H9 (cell line): ENCODE results near the gene S100G. TPM values are rescaled to one million over a fixed set of nuclear protein-coding genes. Genes with fewer than 3 reads are reported as not detected.

Experiments
- DNase-seq: peaks from one replicate; pipeline ENCODE4 v3.0.0-alpha.2; 2017
- H2AFZ ChIP-seq: one replicate; pipeline ENCODE4 v1.6.1; 2013; ENCODE audit warnings: mild to moderate bottlenecking, low read length, control low read depth, moderate library complexity
- H2AK5ac ChIP-seq: 2 replicates; pipeline ENCODE4 v1.6.1; 2013; ENCODE audit warnings: low read length, control low read depth, mixed read lengths; ENCODE audit not compliant: insufficient read length
- H2BK120ac ChIP-seq: one replicate; pipeline ENCODE4 v1.6.1; 2013; ENCODE audit warnings: low read depth, mild to moderate bottlenecking, low read length, control low read depth, inconsistent platforms; ENCODE audit not compliant: poor library complexity, severe bottlenecking
- H2BK12ac ChIP-seq: 2 replicates; pipeline ENCODE4 v1.6.1; 2013; ENCODE audit warnings: low read length, control low read depth, mixed read lengths, low read depth; ENCODE audit not compliant: insufficient read length
- H2BK15ac ChIP-seq: 2 replicates; pipeline ENCODE4 v1.6.1; 2013; ENCODE audit warnings: low read depth, low read length, control low read depth
- H2BK20ac ChIP-seq: one replicate; pipeline ENCODE4 v1.6.1; 2013; ENCODE audit warnings: low read depth, mild to moderate bottlenecking, low read length, control low read depth, inconsistent platforms; ENCODE audit not compliant: poor library complexity, severe bottlenecking
- H2BK5ac ChIP-seq: 2 replicates; pipeline ENCODE4 v1.6.1; 2013; ENCODE audit warnings: low read length, control low read depth, mixed read lengths; ENCODE audit not compliant: insufficient read length
- H3K14ac ChIP-seq: 2 replicates; pipeline ENCODE4 v1.6.1; 2013; ENCODE audit warnings: low read length, control low read depth; ENCODE audit not compliant: insufficient read depth
- H3K18ac ChIP-seq: 2 replicates; pipeline ENCODE4 v1.6.1; 2013; ENCODE audit warnings: low read depth, mild to moderate bottlenecking, mixed read lengths, low read length, control low read depth; ENCODE audit not compliant: insufficient read length
- H3K23ac ChIP-seq: 2 replicates; pipeline ENCODE4 v1.6.1; 2013; ENCODE audit warnings: low read length, control low read depth, mixed read lengths, low read depth; ENCODE audit not compliant: insufficient read length
- H3K23me2 ChIP-seq: 2 replicates; pipeline ENCODE4 v1.6.1; 2013; ENCODE audit warnings: low read depth, mild to moderate bottlenecking, mixed read lengths, low read length, control low read depth; ENCODE audit not compliant: insufficient read length, poor library complexity, severe bottlenecking
- H3K27ac ChIP-seq: 2 replicates; pipeline ENCODE4 v1.5.1; 2013; ENCODE audit warnings: low read length, control low read depth, mixed read lengths, low read depth; ENCODE audit not compliant: insufficient read length
- H3K27me3 ChIP-seq: 2 replicates; pipeline ENCODE4 v1.6.1; 2013; ENCODE audit warnings: low read length, control low read depth, inconsistent platforms; ENCODE audit not compliant: insufficient read depth
- H3K4ac ChIP-seq: 2 replicates; pipeline ENCODE4 v1.6.1; 2013; ENCODE audit warnings: low read depth, mild to moderate bottlenecking, control low read depth, inconsistent platforms, low read length, moderate library complexity
- H3K4me1 ChIP-seq: 2 replicates; pipeline ENCODE4 v1.6.1; 2013; ENCODE audit warnings: low read length, control low read depth, inconsistent platforms; ENCODE audit not compliant: insufficient read depth
- H3K4me2 ChIP-seq: 2 replicates; pipeline ENCODE4 v1.6.1; 2013; ENCODE audit warnings: low read length, control low read depth, mixed read lengths; ENCODE audit not compliant: insufficient read length, insufficient read depth
- H3K56ac ChIP-seq: 2 replicates; pipeline ENCODE4 v1.6.1; 2013; ENCODE audit warnings: low read depth, mild to moderate bottlenecking, mixed read lengths, low read length, control low read depth; ENCODE audit not compliant: insufficient read length
- H3K79me1 ChIP-seq: 2 replicates; pipeline ENCODE4 v1.6.1; 2013; ENCODE audit warnings: low read depth, mild to moderate bottlenecking, moderate library complexity, low read length, control low read depth, inconsistent platforms; ENCODE audit not compliant: insufficient read depth, poor library complexity, severe bottlenecking
- H3K79me2 ChIP-seq: 2 replicates; pipeline ENCODE4 v1.6.1; 2013; ENCODE audit warnings: low read length, control low read depth, inconsistent platforms; ENCODE audit not compliant: insufficient read depth
- H3K9ac ChIP-seq: 2 replicates; pipeline ENCODE4 v1.6.1; 2013; ENCODE audit warnings: low read length, control low read depth, mixed read lengths; ENCODE audit not compliant: insufficient read length; ENCODE audit errors: extremely low read depth
- H3K9me3 ChIP-seq: one replicate; pipeline ENCODE4 v1.6.1; 2013; ENCODE audit warnings: low read depth, low read length, inconsistent platforms; ENCODE audit not compliant: control insufficient read depth
- H3T11ph ChIP-seq: one replicate; pipeline ENCODE4 v1.6.1; 2013; ENCODE audit warnings: mild to moderate bottlenecking, low read length, control low read depth, inconsistent platforms
- H4K20me1 ChIP-seq: one replicate; pipeline ENCODE4 v1.6.1; 2013; ENCODE audit not compliant: control insufficient read depth, insufficient read length, insufficient read depth
- H4K5ac ChIP-seq: 2 replicates; pipeline ENCODE4 v1.6.1; 2013; ENCODE audit warnings: low read depth, mild to moderate bottlenecking, mixed read lengths, low read length, control low read depth; ENCODE audit not compliant: insufficient read length
- H4K8ac ChIP-seq: replicated peaks from 2 replicates; pipeline ENCODE4 v1.6.1; 2013; ENCODE audit warnings: low read length, control low read depth, mixed read lengths, low read depth; ENCODE audit not compliant: insufficient read length
- H4K91ac ChIP-seq: 2 replicates; pipeline ENCODE4 v1.6.1; 2013; ENCODE audit warnings: low read depth, mild to moderate bottlenecking, moderate library complexity, mixed read lengths, low read length, control low read depth; ENCODE audit not compliant: insufficient read length
- H3K27ac Mint-ChIP-seq, 3 experiments: 2 replicates in 2 of 3; 3 replicates in 1 of 3; pipeline ENCODE4 v1.8.0; 2020 to 2021; ENCODE audit warnings: mixed read lengths in 3 of 3, mild to moderate bottlenecking in 1 of 3, moderate library complexity in 1 of 3
- H3K27me3 Mint-ChIP-seq: 2 replicates; pipeline ENCODE4 v1.8.0; 2021; ENCODE audit warnings: low read depth, mild to moderate bottlenecking, moderate library complexity, mixed read lengths
- H3K36me3 Mint-ChIP-seq, 3 experiments: 2 replicates in 2 of 3; 3 replicates in 1 of 3; pipeline ENCODE4 v1.8.0; 2020 to 2021; ENCODE audit warnings: low read depth in 3 of 3, mixed read lengths in 3 of 3; ENCODE audit not compliant: insufficient read depth in 1 of 3
- H3K4me1 Mint-ChIP-seq, 2 experiments: 2 replicates each; pipeline ENCODE4 v1.8.0; 2020; ENCODE audit warnings: mixed read lengths in 2 of 2
- H3K4me3 Mint-ChIP-seq, 2 experiments: 2 replicates in 1 of 2; 3 replicates in 1 of 2; pipeline ENCODE4 v1.8.0; 2020 to 2021; ENCODE audit warnings: mild to moderate bottlenecking in 2 of 2, mixed read lengths in 2 of 2, moderate library complexity in 1 of 2
- H3K9me3 Mint-ChIP-seq, 2 experiments: 2 replicates in 1 of 2; 3 replicates in 1 of 2; pipeline ENCODE4 v1.8.0; 2020; ENCODE audit warnings: mild to moderate bottlenecking in 2 of 2, mixed read lengths in 2 of 2, moderate library complexity in 1 of 2
- CTCF ChIP-seq: fragments of 200-600 bp; sonication (generic); conservative IDR thresholded peaks from 3 replicates; pipeline ENCODE4 v1.8.0; 2021; ENCODE audit warnings: antibody characterized with exemption, mild to moderate bottlenecking
- WGBS: extraction: QIAGEN DNeasy Blood & Tissue Kit; methylation state at CpG from one replicate; pipeline ENCODE4 v1.1.7; 2013; ENCODE audit warnings: missing lambda C conversion rate, low lambda C conversion rate, mixed read lengths; ENCODE audit not compliant: insufficient read length; ENCODE audit errors: extremely low coverage; 5-methylcytosine and 5-hydroxymethylcytosine counted together
- total RNA-seq: library from RNA; stranded (reverse); gene quantifications from 2 replicates; pipeline ENCODE4 v1.2.1, GENCODE V29; 2021

S100G gene
- total RNA-seq, 1 experiment from 2014 or later = not detected

DNA sequence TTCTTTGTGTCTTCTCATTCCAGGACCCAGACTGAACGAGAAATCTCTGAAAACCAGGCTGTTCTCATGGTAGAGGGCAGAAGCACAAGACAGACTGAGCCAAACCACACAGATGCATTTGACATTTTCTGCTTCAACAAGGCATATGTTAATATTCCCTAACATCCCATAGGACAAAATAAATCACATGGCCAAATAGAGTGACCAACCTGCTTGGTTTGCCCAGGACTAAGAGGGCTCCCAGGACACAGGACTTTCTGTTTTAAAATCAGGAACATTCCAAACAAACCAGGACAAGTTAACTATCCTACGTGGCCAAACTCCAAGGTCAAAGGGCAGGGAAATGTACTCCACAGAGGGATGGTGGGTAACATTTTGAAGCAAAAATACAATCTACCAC lies 50.8 kb downstream of the S100G start:
- H2BK20ac ChIP-seq = no peak overlapping the region
- no peaks in the 10 kb centered on the region for H3K9me3 Mint-ChIP-seq

More for the DNA sequence above, 50.8 kb downstream of the S100G start:
- H3K56ac ChIP-seq = no peak overlapping the region
- WGBS = no CpG with 5 or more reads among the region's 2 CpGs
- no peaks in the 10 kb centered on the region for H3K27me3 Mint-ChIP-seq
- no peak overlapping the region for H3K4me3 Mint-ChIP-seq
- no peaks in the 10 kb centered on the region for H3K4me1 Mint-ChIP-seq
- no peak for DNase-seq
- H3K23ac ChIP-seq = no peak overlapping the region
- no peak overlapping the region for H3K18ac ChIP-seq
- H2BK15ac ChIP-seq = no peak overlapping the region
- no peaks in the 10 kb centered on the region for H3K79me2 ChIP-seq
- no peak overlapping the region for H2BK5ac ChIP-seq
- H3K9me3 ChIP-seq = no peaks in the 10 kb centered on the region
- H3K14ac ChIP-seq = no peak overlapping the region
- H4K20me1 ChIP-seq = no peaks in the 10 kb centered on the region
- H3K27ac ChIP-seq = no peak overlapping the region
- H3K27me3 ChIP-seq = no peaks in the 10 kb centered on the region
- no peak overlapping the region for H2AK5ac ChIP-seq
- H3K4me1 ChIP-seq = no peaks in the 10 kb centered on the region
- H4K8ac ChIP-seq = no peak overlapping the region
- H4K91ac ChIP-seq = no peak overlapping the region
- H3K36me3 Mint-ChIP-seq = peaks cover 41 to 82% (median 81%) of the 10 kb centered on the region in 3 experiments; a peak in 6 of 7 replicates
- no peak overlapping the region for H2AFZ ChIP-seq
- H3K79me1 ChIP-seq = no peaks in the 10 kb centered on the region
- no peak overlapping the region for H2BK12ac ChIP-seq
- no peak overlapping the region for H4K5ac ChIP-seq
- H2BK120ac ChIP-seq = no peak overlapping the region
- no peak overlapping the region for H3K4ac ChIP-seq
- no peak overlapping the region for H3K9ac ChIP-seq
- no peaks in the 10 kb centered on the region for H3K23me2 ChIP-seq
- no peak overlapping the region for H3K4me2 ChIP-seq
- H3T11ph ChIP-seq = no peak overlapping the region
- no peak for TF ChIP-seq CTCF
- H3K27ac Mint-ChIP-seq = 0 out of 7 replicates have a peak overlapping the region, but pooled peaks of 1 of the 3 experiments have one; percentile 48
